HL-60 (cell line): ENCODE data around the gene GPR107.

ENCODE experiments used
- CTCF ChIP-seq: IDR thresholded peaks from one replicate; pipeline ENCODE4 v1.5.1; 2011; ENCODE audit warnings: low read length, control low read depth, inconsistent platforms; ENCODE audit not compliant: insufficient read depth
- GABPA ChIP-seq: IDR thresholded peaks from 2 replicates; pipeline ENCODE4 v1.6.1; 2012; ENCODE audit warnings: low read depth
- POLR2AphosphoS5 ChIP-seq: IDR thresholded peaks from 2 replicates; pipeline ENCODE4 v1.6.1; 2012; ENCODE audit warnings: low read depth
- SPI1 ChIP-seq: IDR thresholded peaks from 2 replicates; pipeline ENCODE4 v1.6.1; 2012; ENCODE audit warnings: low read depth, mild to moderate bottlenecking, borderline replicate concordance

DNA sequence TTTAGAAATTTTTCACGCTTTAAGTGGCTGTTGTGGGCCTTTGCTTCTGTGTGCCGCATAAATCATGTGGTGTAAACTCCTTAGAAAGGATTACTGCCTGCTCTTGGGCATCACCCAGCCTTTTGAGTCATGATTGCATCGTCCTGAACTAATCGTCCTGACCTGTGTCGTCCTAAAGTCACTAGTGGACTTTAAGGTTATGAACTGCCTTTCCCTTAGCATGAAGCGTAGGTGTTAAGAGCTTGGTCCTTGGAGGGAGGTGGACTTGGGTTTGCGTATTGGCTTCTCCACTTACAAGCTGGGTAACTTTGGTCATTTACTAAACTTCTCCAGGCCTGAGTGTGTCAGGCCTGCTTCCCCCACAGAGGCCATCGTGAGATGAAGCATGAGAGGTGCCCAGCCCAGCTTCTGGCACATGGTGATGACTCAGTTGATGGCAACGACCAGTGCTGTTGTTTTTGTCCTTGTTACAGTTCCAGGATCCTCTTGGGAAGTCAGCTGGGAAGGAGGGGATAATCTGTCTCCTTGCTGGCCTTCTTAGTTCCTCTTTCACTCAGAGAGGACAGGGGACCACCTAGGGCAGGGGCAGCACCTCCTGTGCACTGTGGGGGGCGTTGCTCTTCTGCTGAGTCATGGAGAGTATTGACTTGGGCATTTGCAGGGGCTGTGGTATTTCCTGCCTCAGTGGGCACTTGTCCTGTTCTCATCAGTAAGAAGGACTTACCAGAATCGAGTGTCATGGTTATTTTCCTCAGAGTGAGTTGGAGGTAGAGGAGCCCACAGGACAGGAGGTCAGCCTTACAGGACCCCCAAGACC, 64.3 kb downstream of the GPR107 start:
- no peak for TF ChIP-seq CTCF
- no peak for TF ChIP-seq POLR2AphosphoS5
- TF ChIP-seq SPI1 = no peak
- no peak for TF ChIP-seq GABPA
